AG09319 (cell line): ENCODE data around the gene PYGM.

ENCODE experiments used
- DNase-seq: peaks from one replicate; pipeline ENCODE4 v3.0.0-alpha.2; 2010; ENCODE audit warnings: low read depth; ENCODE audit errors: extremely low read depth
- TF ChIP-seq, protein P1 (sequence below): IDR thresholded peaks from 2 replicates; pipeline ENCODE4 v1.5.1; 2011; ENCODE audit warnings: low read depth, mild to moderate bottlenecking, inconsistent platforms, low read length, moderate library complexity

Gene PYGM

GRCh38 chr11:64759722-64760719 is at the start of gene PYGM:
Gene PYGM (minus strand): TSS chr11:64759974. CDS start chr11:64759898, 76 bp downstream.
- no peak for DNase-seq
- TF ChIP-seq, protein P1, sequence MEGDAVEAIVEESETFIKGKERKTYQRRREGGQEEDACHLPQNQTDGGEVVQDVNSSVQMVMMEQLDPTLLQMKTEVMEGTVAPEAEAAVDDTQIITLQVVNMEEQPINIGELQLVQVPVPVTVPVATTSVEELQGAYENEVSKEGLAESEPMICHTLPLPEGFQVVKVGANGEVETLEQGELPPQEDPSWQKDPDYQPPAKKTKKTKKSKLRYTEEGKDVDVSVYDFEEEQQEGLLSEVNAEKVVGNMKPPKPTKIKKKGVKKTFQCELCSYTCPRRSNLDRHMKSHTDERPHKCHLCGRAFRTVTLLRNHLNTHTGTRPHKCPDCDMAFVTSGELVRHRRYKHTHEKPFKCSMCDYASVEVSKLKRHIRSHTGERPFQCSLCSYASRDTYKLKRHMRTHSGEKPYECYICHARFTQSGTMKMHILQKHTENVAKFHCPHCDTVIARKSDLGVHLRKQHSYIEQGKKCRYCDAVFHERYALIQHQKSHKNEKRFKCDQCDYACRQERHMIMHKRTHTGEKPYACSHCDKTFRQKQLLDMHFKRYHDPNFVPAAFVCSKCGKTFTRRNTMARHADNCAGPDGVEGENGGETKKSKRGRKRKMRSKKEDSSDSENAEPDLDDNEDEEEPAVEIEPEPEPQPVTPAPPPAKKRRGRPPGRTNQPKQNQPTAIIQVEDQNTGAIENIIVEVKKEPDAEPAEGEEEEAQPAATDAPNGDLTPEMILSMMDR = no peak

DNA sequence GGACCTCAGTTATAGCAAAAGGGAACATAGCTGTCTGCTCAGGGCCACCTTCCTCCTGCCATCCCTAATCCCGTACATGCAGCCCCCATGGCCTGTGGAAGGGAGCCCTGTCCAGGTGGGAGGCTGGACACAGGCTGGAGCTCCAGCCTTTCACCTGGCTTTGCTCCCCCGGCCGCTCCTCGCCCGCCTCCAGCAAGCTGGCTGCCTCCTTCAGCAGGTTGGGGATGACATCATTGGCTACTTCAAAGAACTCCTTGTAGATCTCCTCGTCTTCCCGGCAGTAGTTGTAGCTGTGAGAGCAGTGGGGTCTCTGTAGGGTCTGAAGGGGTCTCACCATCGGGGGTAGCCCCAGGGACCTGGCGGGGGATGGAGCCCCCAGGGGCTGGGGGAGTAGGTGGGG is 45.7 kb upstream of the PYGM start:
- DNase-seq = no peak
- TF ChIP-seq, protein P1 = no peak

DNA sequence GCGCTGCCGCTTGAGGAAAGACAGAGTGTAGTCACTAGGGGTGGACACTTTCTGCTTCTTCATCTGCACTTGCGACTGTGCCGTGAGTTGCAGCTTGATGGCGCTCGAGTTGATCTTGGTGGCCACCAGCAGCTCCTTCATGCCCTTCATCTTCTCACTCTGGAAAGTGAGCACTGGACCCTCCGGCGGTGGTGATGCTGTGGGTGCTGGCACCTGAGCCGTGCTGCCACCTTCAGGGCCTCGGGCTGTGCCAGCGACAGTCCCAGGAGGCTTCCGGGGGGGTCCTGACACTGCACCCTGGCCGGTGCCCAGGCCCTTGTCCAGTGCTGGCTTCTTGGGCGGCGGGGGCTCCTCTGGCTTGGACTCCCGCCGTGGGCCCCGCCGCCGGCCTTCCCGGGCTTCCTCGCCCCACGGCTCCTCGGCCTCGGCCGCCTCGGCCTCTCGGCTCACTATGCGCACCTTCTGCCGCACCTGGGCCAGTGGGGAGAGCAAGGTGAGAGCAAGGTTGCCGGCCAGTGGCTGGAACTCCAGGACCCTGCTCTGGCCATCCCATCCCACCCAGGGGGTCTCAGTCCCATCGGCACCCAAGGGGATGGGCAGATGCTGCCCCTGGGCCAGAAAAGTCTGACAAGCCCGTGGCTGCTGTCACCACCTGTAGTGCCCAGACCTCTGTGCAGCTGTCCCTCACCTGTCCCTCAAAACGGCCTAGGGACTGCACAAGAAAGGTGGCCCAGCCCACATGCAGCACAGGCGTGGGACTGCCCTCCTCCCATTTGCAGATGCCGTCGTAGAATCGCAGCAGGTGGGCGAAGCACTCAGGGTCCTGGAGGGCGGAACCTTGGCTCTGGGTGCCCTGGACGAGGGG is 44.8 kb upstream of the PYGM start:
- TF ChIP-seq, protein P1 = no peak
- no peak for DNase-seq

GRCh38 chr11:64803846-64804345 is 44.1 kb upstream of the PYGM start:
- no peak for DNase-seq
- TF ChIP-seq, protein P1 = no peak

DNA sequence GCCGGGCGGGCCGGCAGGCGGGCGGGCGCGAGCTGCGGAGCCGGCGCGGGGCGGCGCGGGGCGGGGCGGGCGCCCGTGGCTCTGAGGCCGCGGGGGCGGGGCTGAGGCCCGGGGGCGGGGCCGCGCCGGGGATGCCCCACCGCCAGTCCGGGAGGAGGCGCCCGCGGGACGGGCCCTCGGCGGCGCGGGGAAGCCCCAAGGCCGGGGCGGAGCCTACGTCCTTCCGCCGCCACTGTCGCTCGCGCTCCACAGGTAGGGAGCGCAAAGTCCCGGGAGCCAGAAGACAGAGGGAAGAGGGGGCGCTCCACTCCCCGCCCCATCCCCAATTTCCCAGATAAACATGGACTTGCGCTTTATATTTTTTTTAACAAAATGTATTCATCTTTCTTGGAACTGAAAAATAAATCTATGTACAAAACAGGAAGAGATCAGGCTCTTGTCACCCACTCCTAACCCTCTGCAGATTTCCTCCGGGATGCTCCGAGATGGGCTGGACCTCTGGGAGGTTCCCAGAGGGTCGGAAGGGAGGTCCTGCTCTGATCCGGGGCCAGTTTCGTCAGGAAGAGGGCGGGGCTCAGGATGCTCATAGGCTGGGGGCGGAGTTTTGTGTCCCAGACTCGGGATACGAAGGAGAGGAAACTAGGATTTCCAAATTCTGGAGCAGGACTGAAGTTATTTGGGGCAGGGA is 43.5 kb upstream of the PYGM start, which contains the start of gene MAP4K2:
MAP4K2 (minus strand) TSS at position 57 of the 688 bp plus-strand sequence. CDS start 65 bp downstream, outside the sequence.
- peak; percentile 47 for DNase-seq
- TF ChIP-seq, protein P1 = no peak; the same call in 1 of the 2 replicates

- TF ChIP-seq, protein P1 = no peak
- no peak for DNase-seq
Observed at GRCh38 chr11:64802370-64803157, 42.8 kb upstream of the PYGM start.
